ENCODE measurements around the gene TIGD2.

TIGD2 gene

DNA sequence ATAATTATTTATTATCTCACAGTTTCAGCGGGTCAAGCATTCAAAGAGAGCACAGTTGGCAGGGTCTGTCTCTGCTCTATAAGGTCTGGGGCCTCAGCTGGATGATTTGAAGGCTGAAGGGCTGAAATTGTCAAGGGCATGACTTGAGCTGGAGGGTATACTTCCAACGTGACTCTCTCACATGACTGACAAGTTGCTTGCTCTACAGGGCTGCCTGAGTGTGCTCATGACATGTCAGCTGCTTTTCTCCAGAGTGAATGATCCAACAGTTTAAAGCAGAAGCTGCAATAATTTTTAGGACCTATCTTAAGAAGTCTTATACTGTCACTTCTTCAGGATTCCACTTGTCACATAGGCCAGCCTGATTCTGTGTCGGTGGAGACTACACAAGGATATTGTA is 51.2 kb downstream of the TIGD2 start:
- DNase-seq (ENCODE audit: low read depth in 2 of 2) = no peak

DNA sequence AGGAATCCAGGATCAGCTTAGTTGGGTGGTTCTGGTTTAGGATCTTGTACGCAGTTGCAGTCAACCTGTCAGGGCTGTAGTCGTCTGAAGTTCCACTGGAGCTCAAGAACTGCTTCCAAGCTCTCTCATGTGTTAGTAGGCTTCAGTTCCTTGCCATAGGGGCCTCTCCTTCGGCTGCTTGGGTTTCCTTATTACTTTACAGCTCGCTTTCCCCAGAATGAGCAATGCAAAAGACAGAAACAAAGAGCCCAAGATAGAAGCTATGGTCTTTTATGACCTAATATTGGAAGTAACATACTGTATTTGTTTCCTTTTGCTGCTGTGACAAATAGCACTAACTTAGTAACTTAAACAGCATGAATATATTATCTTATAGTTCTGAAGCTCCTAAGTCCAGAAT is 51.7 kb downstream of the TIGD2 start:
- DNase-seq (ENCODE audit: low read depth in 2 of 2) = no peak

DNA sequence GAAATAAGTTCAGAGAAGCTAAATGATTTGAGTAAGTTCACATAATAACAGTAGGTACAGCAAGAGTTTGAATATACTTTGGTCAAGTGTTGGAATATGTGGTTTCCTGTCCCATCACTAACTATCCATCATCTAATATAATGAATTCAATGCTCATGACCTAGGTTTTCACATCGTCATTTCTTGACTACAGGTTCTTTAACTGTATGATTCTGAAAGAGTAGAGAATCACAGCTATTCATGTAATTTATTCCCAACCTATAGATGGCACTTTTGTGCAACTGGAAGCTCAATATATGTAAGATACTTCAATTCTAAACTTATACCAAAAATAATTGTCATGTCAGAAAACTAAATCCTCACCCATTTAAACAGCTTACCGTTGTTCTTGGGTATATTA is 53.1 kb downstream of the TIGD2 start:
- DNase-seq (ENCODE audit: low read depth in 2 of 2) = no peak

Data from stimulated activated CD8-positive, alpha-beta memory T cell treated with anti-CD3 and anti-CD28 coated beads, Interleukin-2, amount 100 ng/mL, for 1 hour (primary cell).